ENCODE data around the gene MTG1.

Gene MTG1

DNA sequence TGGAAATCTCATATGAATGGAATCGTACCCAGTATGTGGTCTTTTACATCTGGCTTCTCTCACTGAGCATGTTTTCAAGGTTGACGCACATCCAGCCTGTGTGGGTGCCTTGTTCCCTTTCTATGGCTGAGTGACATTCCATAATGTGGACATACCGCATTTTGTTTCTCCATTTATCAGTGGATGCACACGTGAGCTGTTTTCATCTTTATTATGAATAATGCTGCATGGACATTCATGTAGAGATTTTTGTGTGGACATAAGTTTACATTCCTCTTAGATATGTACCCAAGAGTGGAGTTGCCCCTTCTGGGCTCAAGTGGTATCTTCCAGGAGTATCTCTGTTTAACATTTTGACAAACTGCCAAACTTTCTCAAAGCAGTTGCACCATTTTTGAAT, 58.5 kb downstream of the MTG1 start:
- Mint-ChIP-seq H3K4me3 (no peak overlapping the region), H3K4me1 (peaks cover 23% of the 10 kb centered on the region), H3K9me3 (peaks cover 10% of the 10 kb centered on the region), H3K36me3 (peaks cover 29% of the 10 kb centered on the region), H3K27ac (no peak overlapping the region)
- no peak for DNase-seq (ENCODE audit: low spot score in 2 of 2)
- ATAC-seq: no peak

- ATAC-seq (peak; percentile 97), DNase-seq (ENCODE audit: low spot score in 2 of 2) (no peak)
- H3K36me3 Mint-ChIP-seq: peaks cover 41% of the 10 kb centered on the region
- H3K4me1 Mint-ChIP-seq: peaks cover 25% of the 10 kb centered on the region
- H3K4me3 Mint-ChIP-seq: peak within 1 kb of the TSS; percentile 81
- H3K27ac Mint-ChIP-seq: peak within 1 kb of the TSS; percentile 46
- H3K9me3 Mint-ChIP-seq: peaks cover 4% of the 10 kb centered on the region
Observed at GRCh38 chr10:133453516-133454203, 59.7 kb downstream of the MTG1 start, which contains the start of gene SCART1. TSS of gene SCART1 (plus strand) at chr10:133453945. CDS start at chr10:133453998, 53 bp downstream.

- Mint-ChIP-seq H3K4me1 (peaks cover 30% of the 10 kb centered on the region), H3K9me3 (no peaks in the 10 kb centered on the region), H3K4me3 (peak overlapping the region; percentile 81), H3K27ac (peak overlapping the region; percentile 46), H3K36me3 (peaks cover 48% of the 10 kb centered on the region)
- peak in 1 of 2 donors; percentile 41 for DNase-seq (ENCODE audit: low spot score in 2 of 2)
- ATAC-seq: no peak
Observed at GRCh38 chr10:133454204-133454893, 60.4 kb downstream of the MTG1 start.

DNA sequence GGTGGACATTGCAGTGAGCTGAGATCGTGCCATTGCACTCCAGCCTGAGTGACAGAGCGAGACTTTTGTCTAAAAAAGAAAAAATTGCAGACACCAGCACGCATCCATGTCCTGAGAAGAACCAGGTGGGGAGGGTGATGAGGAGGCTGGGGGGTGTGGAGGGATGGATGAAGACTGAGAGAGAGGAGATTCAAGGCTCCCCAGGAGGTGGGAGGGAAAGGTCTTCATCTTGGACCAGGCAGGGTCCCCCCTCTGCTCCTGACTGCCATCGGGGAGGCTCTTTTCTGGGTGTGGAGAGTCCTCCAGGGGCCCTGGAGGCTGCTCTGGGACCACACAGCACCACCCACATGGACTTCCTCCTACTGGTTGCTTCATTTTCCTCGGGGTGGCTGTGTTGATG, 61.2 kb downstream of the MTG1 start:
- no peak for ATAC-seq
- H3K4me1 Mint-ChIP-seq: peaks cover 30% of the 10 kb centered on the region

DNA sequence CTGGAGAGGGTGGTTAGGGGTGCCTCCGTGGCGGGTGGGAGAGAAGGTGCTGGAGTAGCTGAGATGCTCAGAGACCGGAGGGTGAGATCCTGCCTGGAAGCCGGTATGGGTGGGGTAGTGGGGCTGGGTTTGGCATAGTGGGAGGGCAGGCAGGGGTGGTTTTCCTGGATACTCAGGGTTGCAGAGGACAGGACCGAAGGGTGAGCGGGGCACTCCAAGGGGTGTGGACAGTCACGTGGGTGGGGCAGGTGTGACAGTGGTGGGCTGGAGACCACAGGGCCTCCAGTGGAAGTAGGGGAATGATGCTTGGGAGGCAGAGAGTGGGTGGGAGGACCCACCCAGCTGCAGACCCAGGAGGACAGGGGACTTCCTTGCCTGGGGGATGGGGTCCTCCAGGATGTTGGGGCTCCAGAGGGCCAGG, 61.7 kb downstream of the MTG1 start:
- peak in 1 of 2 donors; percentile 35 for DNase-seq (ENCODE audit: low spot score in 2 of 2)
- Mint-ChIP-seq H3K36me3 (peaks cover 54% of the 10 kb centered on the region), H3K4me1 (peaks cover 30% of the 10 kb centered on the region), H3K4me3 (peak overlapping the region; percentile 81), H3K27ac (peak overlapping the region; percentile 46), H3K9me3 (no peaks in the 10 kb centered on the region)
- ATAC-seq: no peak

More for the DNA sequence above, 61.2 kb downstream of the MTG1 start:
- Mint-ChIP-seq H3K36me3 (peaks cover 50% of the 10 kb centered on the region), H3K9me3 (no peaks in the 10 kb centered on the region), H3K27ac (peak overlapping the region; percentile 46), H3K4me3 (peak overlapping the region; percentile 81)
- peak in 1 of 2 donors; percentile 29 for DNase-seq (ENCODE audit: low spot score in 2 of 2)

DNA sequence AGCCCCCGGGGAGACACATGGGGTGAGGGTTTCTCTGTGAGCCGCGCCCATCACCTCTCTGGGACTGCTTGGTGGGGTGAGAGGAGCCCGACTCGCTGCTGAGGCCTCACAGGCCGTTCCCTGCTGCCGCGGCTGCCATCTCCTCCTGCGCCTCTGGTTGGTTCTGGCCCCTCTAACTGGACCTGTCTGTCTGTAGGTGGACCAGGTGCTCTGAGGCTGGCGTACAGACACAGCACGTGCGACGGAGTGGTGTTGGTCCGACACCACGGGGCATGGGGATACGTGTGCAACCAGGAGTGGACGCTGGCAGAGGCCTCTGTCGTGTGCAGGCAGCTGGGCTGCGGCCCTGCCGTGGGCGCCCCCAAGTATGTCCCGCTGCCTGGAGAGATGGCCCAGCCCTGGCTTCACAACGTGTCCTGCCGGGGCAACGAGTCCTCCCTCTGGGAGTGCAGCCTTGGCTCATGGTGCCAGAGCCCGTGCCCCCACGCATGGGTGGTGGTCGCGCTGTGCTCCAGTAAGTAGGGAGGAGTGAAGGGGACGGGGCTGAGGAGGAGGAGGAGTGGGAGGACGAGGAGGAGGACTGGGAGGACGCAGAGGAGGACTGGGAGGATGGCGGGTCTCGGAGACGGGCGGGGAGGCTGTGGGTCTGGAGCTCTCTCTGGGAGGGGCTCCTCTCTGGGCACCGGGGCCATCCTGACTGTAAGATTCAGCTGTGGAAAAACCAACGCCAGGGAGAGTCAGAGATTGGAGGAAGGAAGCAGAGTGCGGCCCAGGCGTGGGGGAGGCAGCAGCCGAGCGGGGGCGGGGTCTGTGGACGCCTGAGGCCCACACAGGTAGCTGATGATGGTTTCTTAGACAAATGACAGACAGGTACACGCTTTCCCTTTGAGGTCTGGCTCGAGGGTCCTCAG, 62.3 kb downstream of the MTG1 start:
- no peak for ATAC-seq
- Mint-ChIP-seq H3K4me1 (peaks cover 34% of the 10 kb centered on the region), H3K9me3 (no peaks in the 10 kb centered on the region), H3K36me3 (peaks cover 61% of the 10 kb centered on the region), H3K4me3 (peak overlapping the region; percentile 81), H3K27ac (peak overlapping the region; percentile 46)
- peak in 1 of 2 donors; percentile 42 for DNase-seq (ENCODE audit: low spot score in 2 of 2)

- Mint-ChIP-seq H3K4me3 (peak overlapping the region; percentile 81), H3K27ac (no peak overlapping the region), H3K9me3 (no peaks in the 10 kb centered on the region), H3K4me1 (peaks cover 39% of the 10 kb centered on the region), H3K36me3 (peaks cover 70% of the 10 kb centered on the region)
- ATAC-seq: no peak
- peak in 1 of 2 donors; percentile 44 for DNase-seq (ENCODE audit: low spot score in 2 of 2)
Observed at GRCh38 chr10:133457100-133457841, 63.3 kb downstream of the MTG1 start.

DNA sequence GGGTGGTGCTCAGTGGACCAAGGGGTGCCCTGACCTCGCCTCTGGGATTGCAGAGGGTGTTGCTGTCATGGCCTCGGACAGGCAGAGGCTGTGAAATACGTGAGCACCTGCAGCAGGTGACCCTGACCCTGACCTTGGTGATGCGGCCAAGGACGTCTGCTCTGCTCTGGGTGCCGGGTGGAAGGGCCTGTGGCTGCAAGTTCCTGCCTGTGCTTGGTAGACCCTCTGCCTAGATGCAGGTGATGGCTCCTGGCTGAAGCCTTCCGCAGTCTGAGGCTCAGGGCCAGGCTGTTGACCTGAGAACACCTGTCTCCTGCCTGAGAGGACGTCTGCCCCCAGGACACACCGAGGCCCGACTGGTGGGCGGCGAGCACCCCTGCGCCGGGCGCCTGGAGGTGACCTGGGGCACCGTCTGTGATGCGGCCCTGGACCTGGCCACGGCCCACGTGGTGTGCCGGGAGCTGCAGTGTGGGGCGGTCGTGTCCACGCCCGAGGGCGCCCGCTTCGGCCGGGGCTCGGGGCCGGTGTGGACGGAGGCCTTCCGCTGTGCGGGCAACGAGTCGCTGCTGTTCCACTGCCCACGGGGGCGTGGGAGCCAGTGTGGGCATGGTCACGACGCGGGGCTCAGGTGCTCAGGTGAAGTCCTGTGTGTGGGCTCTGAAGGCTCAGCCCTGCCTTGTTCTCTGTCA, 64.2 kb downstream of the MTG1 start:
- H3K36me3 Mint-ChIP-seq: peaks cover 79% of the 10 kb centered on the region
- no peak overlapping the region for H3K4me3 Mint-ChIP-seq
- DNase-seq (ENCODE audit: low spot score in 2 of 2) (no peak), ATAC-seq (no peak)
- H3K9me3 Mint-ChIP-seq: no peaks in the 10 kb centered on the region
- peaks cover 37% of the 10 kb centered on the region for H3K4me1 Mint-ChIP-seq
- no peak overlapping the region for H3K27ac Mint-ChIP-seq

DNA sequence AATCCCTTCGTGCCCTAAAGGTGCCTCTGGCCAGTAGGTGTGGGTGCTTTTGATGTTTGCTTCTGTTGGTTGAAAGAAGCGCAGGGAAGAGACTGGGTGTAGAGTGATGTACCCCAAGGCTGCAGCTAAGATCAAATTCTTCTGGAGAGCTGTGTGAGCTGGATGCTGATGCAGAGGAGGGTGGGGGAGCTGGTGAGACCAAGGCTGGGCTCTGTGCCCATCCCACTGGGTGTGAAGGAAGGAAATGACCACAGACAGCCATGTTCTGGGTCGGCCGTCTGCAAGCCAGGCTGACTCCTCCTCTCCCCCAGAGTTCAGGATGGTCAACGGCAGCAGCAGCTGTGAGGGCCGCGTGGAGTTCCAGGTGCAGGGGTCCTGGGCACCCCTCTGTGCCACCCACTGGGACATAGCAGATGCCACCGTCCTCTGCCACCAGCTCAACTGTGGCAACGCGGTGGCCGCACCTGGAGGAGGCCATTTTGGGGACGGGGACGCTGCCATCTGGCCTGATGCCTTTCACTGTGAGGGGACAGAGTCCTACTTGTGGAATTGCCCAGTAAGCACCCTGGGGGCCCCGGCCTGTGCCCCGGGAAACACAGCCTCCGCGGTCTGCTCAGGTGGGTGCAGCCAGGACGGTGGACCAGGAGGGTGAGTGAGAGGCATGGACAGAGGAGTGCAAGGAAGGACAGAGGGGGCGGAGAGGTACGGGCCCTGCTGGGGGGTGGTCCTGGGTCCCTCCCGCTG, 64.9 kb downstream of the MTG1 start:
- H3K4me3 Mint-ChIP-seq: no peak overlapping the region

DNA sequence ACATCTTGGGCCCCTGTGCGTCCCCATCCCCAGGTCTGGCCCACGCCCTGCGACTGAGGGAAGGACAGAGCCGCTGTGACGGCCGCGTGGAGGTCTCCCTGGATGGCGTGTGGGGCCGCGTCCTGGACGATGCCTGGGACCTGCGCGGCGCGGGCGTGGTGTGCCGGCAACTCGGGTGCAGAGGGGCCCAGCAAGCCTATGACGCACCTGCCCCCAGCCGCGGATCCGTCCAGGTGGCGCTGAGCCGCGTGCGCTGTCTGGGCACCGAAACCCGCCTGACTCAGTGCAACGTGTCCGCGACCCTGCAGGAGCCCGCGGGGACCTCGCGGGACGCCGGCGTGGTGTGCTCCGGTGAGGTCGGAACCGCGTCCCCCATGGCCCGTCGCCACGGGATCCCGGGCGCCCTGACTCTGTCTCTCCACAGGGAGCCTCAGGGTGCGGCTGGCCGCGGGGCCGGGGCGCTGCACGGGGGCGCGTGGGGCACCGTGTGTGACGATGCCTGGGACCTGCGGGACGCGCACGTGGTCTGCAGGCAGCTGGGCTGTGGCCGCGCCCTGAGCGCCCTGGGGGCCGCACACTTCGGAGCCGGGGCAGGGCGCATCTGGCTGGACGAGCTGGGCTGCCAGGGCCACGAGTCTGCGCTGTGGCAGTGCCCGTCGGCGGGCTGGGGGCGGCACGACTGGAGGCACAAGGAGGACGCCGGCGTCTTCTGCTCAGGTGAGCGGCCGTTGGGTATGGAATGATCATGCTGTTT, 65.7 kb downstream of the MTG1 start:
- H3K4me1 Mint-ChIP-seq: peaks cover 42% of the 10 kb centered on the region
- no peak overlapping the region for H3K4me3 Mint-ChIP-seq
- H3K36me3 Mint-ChIP-seq: peaks cover 86% of the 10 kb centered on the region
- no peak for DNase-seq (ENCODE audit: low spot score in 2 of 2)
- H3K27ac Mint-ChIP-seq: no peak overlapping the region
- ATAC-seq: peak; percentile 53
- H3K9me3 Mint-ChIP-seq: no peaks in the 10 kb centered on the region

More for the DNA sequence above, 64.9 kb downstream of the MTG1 start:
- Mint-ChIP-seq H3K36me3 (peaks cover 86% of the 10 kb centered on the region), H3K9me3 (no peaks in the 10 kb centered on the region), H3K4me1 (peaks cover 38% of the 10 kb centered on the region), H3K27ac (no peak overlapping the region)
- DNase-seq (ENCODE audit: low spot score in 2 of 2) (peak in 1 of 2 donors; percentile 35), ATAC-seq (no peak)

DNA sequence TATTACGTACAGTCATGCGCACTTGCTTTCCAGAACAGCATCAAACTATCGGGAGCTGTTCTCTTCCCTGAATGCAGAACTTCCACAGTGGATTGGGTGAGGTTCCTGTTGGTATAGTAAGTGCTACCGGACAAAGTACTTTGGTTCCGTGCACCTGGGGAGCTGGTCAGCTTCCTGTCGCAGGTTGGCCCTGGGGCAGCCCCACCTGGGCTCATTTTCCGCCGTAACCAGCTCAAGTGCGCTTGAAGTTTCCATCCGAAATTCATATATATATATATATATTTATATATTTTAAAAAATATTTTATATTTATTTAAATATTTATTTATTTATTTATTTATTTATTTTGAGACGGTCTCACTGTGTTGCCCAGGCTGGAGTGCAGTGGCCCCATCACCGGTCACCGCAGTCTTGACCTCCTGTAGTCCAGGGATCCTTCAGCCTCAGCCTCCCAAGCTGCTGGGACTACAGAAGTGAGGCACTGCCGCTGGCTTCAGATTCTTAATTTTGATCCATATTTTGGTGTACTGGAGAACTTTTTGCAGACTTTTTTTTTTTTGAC, 66.3 kb downstream of the MTG1 start:
- Mint-ChIP-seq H3K27ac (no peak overlapping the region), H3K4me3 (no peak overlapping the region), H3K36me3 (peaks cover 80% of the 10 kb centered on the region), H3K9me3 (no peaks in the 10 kb centered on the region), H3K4me1 (peaks cover 39% of the 10 kb centered on the region)
- DNase-seq (ENCODE audit: low spot score in 2 of 2) (no peak), ATAC-seq (no peak)

DNA sequence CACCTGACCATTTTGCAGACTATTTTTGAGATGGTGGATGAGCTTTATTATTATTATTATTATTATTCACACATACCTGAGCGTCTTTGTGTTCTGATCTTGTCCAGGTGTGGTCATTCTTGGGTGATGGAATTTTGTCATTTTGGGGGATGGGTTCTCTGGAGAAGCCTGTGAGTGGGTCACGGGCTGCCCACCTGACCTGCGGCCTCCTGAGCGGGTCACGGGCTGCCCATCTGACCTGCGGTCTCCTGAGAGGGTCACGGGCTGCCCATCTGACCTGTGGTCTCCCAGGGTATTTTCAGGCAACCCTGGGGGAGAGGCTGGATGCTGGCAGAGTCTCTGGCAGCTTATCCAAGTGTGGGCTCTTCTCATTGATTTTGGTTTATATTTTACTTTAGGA, 67.1 kb downstream of the MTG1 start:
- DNase-seq (ENCODE audit: low spot score in 2 of 2): no peak

GRCh38 chr10:133461841-133462240, 67.9 kb downstream of the MTG1 start:
- no peaks in the 10 kb centered on the region for H3K9me3 Mint-ChIP-seq
- H3K4me3 Mint-ChIP-seq: no peak overlapping the region
- H3K4me1 Mint-ChIP-seq: peaks cover 32% of the 10 kb centered on the region
- ATAC-seq (no peak), DNase-seq (ENCODE audit: low spot score in 2 of 2) (no peak)
- H3K36me3 Mint-ChIP-seq: peaks cover 79% of the 10 kb centered on the region
- no peak overlapping the region for H3K27ac Mint-ChIP-seq

More for the DNA sequence above, 67.1 kb downstream of the MTG1 start:
- peaks cover 32% of the 10 kb centered on the region for H3K4me1 Mint-ChIP-seq
- H3K9me3 Mint-ChIP-seq: no peaks in the 10 kb centered on the region
- H3K27ac Mint-ChIP-seq: no peak overlapping the region
- no peak for ATAC-seq
- no peak overlapping the region for H3K4me3 Mint-ChIP-seq
- H3K36me3 Mint-ChIP-seq: peaks cover 79% of the 10 kb centered on the region
